K562 (cell line): ENCODE results near the gene BRAF. TPM values are rescaled to one million over a fixed set of nuclear protein-coding genes. Genes with fewer than 3 reads are reported as not detected.

ENCODE experiments used
- ATAC-seq: fragments of 200-7000 bp; cut with Tn5 transposase; 3 replicates; pipeline ENCODE4 v1.9.1; 2020; ENCODE audit warnings: moderate library complexity
- BruUV-seq: library from RNA; stranded (reverse); fragments of 400-500 nt; replicated peaks from 2 replicates; lab custom pipeline; 2021; lab: Mats Ljungman, UMichigan
- CTCF ChIA-PET: fragments of 300-600 bp; formaldehyde crosslinking; extraction: SDS; loops from one replicate; lab custom pipeline; 2021; ENCODE audit warnings: low intra/inter-chr PET ratio; lab: Yijun Ruan, JAX
- POLR2A ChIA-PET: fragments of 300-600, 350-650 bp; sonication (Branson Sonifier 250); formaldehyde crosslinking; extraction: SDS; loops from one replicate; lab custom pipeline; 2021; ENCODE audit warnings: antibody characterized with exemption, inconsistent platforms; lab: Yijun Ruan, JAX
- DNase-seq, 4 experiments: peaks; one replicate each; pipeline versions ENCODE4 v3.0.0 to v3.0.0-alpha.2; 2011 to 2018; ENCODE audit warnings: low spot score in 3 of 4, mixed read lengths in 3 of 4; ENCODE audit errors: extremely low read depth in 1 of 4
- FAIRE-seq: peaks from 2 replicates; lab custom pipeline; 2011; peaks lifted over from hg19 to GRCh38; lab: Jason Lieb, UNC
- H2AFZ ChIP-seq: 2 replicates; pipeline ENCODE4 v1.6.0; 2011; ENCODE audit warnings: low read depth, low read length, control low read depth, inconsistent platforms
- H3K27ac ChIP-seq: fragments of 200-600 bp; 3 replicates; pipeline ENCODE4 v1.8.0; 2011; ENCODE audit warnings: low read depth, mild to moderate bottlenecking, control low read depth, inconsistent platforms, low read length, moderate library complexity, mixed read lengths; ENCODE audit errors: extremely low read depth
- H3K27me3 ChIP-seq, 2 experiments: fragments of 300-600 bp in 1 of 2; 2 replicates in 1 of 2; 3 replicates in 1 of 2; pipeline versions ENCODE4 v1.6.0 to v1.8.0; 2011; ENCODE audit warnings: inconsistent platforms in 2 of 2, low read length in 2 of 2, mild to moderate bottlenecking in 1 of 2, mixed read lengths in 1 of 2, moderate library complexity in 1 of 2; ENCODE audit not compliant: control insufficient read depth in 2 of 2, insufficient read depth in 2 of 2
- H3K36me3 ChIP-seq: fragments of 300-600 bp; 3 replicates; pipeline ENCODE4 v1.8.0; 2011; ENCODE audit warnings: mild to moderate bottlenecking, low read length, inconsistent platforms; ENCODE audit not compliant: control insufficient read depth, insufficient read depth
- H3K4me1 ChIP-seq, 2 experiments: fragments of 200-600 bp in 1 of 2; replicated peaks in 1 of 2; 2 replicates in 1 of 2; 3 replicates in 1 of 2; pipeline versions ENCODE4 v1.5.1 to v1.8.0; 2011; ENCODE audit warnings: inconsistent platforms in 2 of 2, low read length in 2 of 2, mild to moderate bottlenecking in 1 of 2, mixed read lengths in 1 of 2, moderate library complexity in 1 of 2; ENCODE audit not compliant: control insufficient read depth in 2 of 2, insufficient read depth in 2 of 2
- H3K4me2 ChIP-seq: 2 replicates; pipeline ENCODE4 v1.6.1; 2011; ENCODE audit warnings: low read length, control low read depth, inconsistent platforms, mixed read lengths; ENCODE audit not compliant: insufficient read depth
- H3K4me3 ChIP-seq: fragments of 200-600 bp; sonication (generic), shearing (Covaris generic); 2 replicates; pipeline ENCODE4 v1.5.1; 2016; ENCODE audit warnings: control low read depth, inconsistent platforms
- H3K79me2 ChIP-seq: fragments of 200-600 bp; 3 replicates; pipeline ENCODE4 v1.8.0; 2011; ENCODE audit warnings: low read length, inconsistent platforms; ENCODE audit not compliant: control insufficient read depth, insufficient read depth
- H3K9ac ChIP-seq, 2 experiments: 2 replicates each; pipeline versions ENCODE4 v1.6.0 to v1.6.1; 2011; ENCODE audit warnings: low read depth in 2 of 2, low read length in 2 of 2, control low read depth in 1 of 2, inconsistent platforms in 1 of 2, mild to moderate bottlenecking in 1 of 2, mixed read lengths in 1 of 2; ENCODE audit not compliant: insufficient read depth in 1 of 2
- H3K9me1 ChIP-seq: one replicate; pipeline ENCODE4 v1.6.0; 2011; ENCODE audit warnings: inconsistent platforms, mild to moderate bottlenecking, low read length, moderate library complexity; ENCODE audit not compliant: control insufficient read depth, insufficient read depth
- H3K9me3 ChIP-seq: replicated peaks from 2 replicates; pipeline ENCODE4 v1.5.1; 2011; ENCODE audit warnings: low read depth, low read length, inconsistent platforms; ENCODE audit not compliant: control insufficient read depth, insufficient read depth
- H4K20me1 ChIP-seq: replicated peaks from 2 replicates; pipeline ENCODE4 v1.6.1; 2011; ENCODE audit warnings: low read length, inconsistent platforms, mixed read lengths; ENCODE audit not compliant: control insufficient read depth, insufficient read depth
- CBX3 ChIP-seq, 2 experiments: IDR thresholded peaks; 1 replicate in 1 of 2; 2 replicates in 1 of 2; pipeline ENCODE4 v1.6.1; 2012; ENCODE audit warnings: inconsistent platforms in 2 of 2, low read length in 2 of 2, borderline replicate concordance in 1 of 2, control low read depth in 1 of 2
- CEBPB ChIP-seq: fragments of 450-650 bp; IDR thresholded peaks from 2 replicates; pipeline ENCODE4 v1.6.1; 2016; ENCODE audit warnings: missing genetic modification characterization, missing compliant biosample characterization
- ELK1 ChIP-seq: sonication (generic); formaldehyde crosslinking; IDR thresholded peaks from 2 replicates; pipeline ENCODE4 v1.8.1; 2022; ENCODE audit warnings: missing genetic modification reagents
- GATAD2A ChIP-seq: fragments of 450-650 bp; IDR thresholded peaks from 2 replicates; pipeline ENCODE4 v1.6.1; 2017
- HNRNPK ChIP-seq: fragments of 200-400 bp; formaldehyde crosslinking; IDR thresholded peaks from one replicate; pipeline ENCODE4 v1.6.1; 2018; ENCODE audit warnings: mild to moderate bottlenecking, low read depth, low read length; ENCODE audit not compliant: poor library complexity, severe bottlenecking
- MCM7 ChIP-seq, 2 experiments: fragments of 450-650 bp; IDR thresholded peaks; 2 replicates each; pipeline ENCODE4 v1.6.1; 2016 to 2018
- SMAD3 ChIP-seq: fragments of 450-650 bp; formaldehyde crosslinking; conservative IDR thresholded peaks from 2 replicates; pipeline ENCODE4 v1.4.0; 2020; ENCODE audit warnings: mild to moderate bottlenecking
- SNRNP70 ChIP-seq: fragments of 200-400 bp; formaldehyde crosslinking; optimal IDR thresholded peaks from 2 replicates; pipeline ENCODE3; 2017; ENCODE audit warnings: low read depth, low read length
- ZNF589 ChIP-seq: fragments of 200-800 bp; sonication (Bioruptor generic); IDR thresholded peaks from 2 replicates; pipeline ENCODE4 v1.6.1; 2016; ENCODE audit warnings: low read depth, missing genetic modification characterization, missing compliant biosample characterization
- ZNF75A ChIP-seq: fragments of 450-650 bp; formaldehyde crosslinking; IDR thresholded peaks from 2 replicates; pipeline ENCODE4 v1.4.0; 2020; ENCODE audit warnings: mild to moderate bottlenecking
- WGBS: fragments of 100-300 bp; shearing (Covaris generic); methylation state at CpG from one replicate; pipeline ENCODE4 v1.1.6; 2016; ENCODE audit warnings: low coverage, mixed read lengths; ENCODE audit not compliant: insufficient coverage; ENCODE audit errors: missing lambda C conversion rate; 5-methylcytosine and 5-hydroxymethylcytosine counted together
- in situ Hi-C: fragments of 300-500 bp; cut with MboI; formaldehyde crosslinking; loops from 4 replicates; pipeline ENCODE4 v1.15.0; 2018; ENCODE audit warnings: inconsistent platforms, mixed read lengths
- intact Hi-C: fragments of 100-400 bp; cut with micrococcal nuclease; formaldehyde crosslinking; loops from 2 replicates; pipeline ENCODE4 v1.14.2; 2022
- polyA plus RNA-seq, 8 experiments: library from polyadenylated mRNA; depleted of rRNA in 4 of 8; stranded (reverse) in 5 of 8; unstranded in 3 of 8; fragments of >200 nt; fragmentation: Nextera tagmentation in 2 of 8; fragmentation: Illumina TruSeq in 1 of 8; extraction: Ambion mirVana in 2 of 8; extraction: Trizol in 1 of 8; gene quantifications; 2 replicates each; pipeline versions ENCODE4 v1.2.1 to v1.2.3, GENCODE V29; 2011 to 2014; ENCODE audit warnings: inconsistent platforms in 1 of 8, missing spikeins in 1 of 8
- total RNA-seq, 7 experiments: library from RNA; depleted of rRNA in 6 of 7; stranded (reverse); fragments of >200 nt in 6 of 7; fragmentation: Illumina TruSeq in 2 of 7; extraction: Trizol in 2 of 7; gene quantifications; 2 replicates each; pipeline versions ENCODE4 v1.2.1 to v1.2.3, GENCODE V29; 2011 to 2021; ENCODE audit warnings: low replicate concordance in 1 of 7
- TF ChIP-seq, protein P1 (sequence below): fragments of 450-650 bp; IDR thresholded peaks from 2 replicates; pipeline ENCODE4 v1.6.1; 2018; ENCODE audit warnings: mild to moderate bottlenecking, low read depth; ENCODE audit not compliant: partially characterized antibody

The BRAF gene
- total and polyA plus RNA-seq, 9 of the 15 experiments (the other 6 are each of a cell fraction or from before 2014, with no cell fraction given): 3.6 to 38.3 (median 21.9) TPM

- TF ChIP-seq SNRNP70 (no peak), MCM7 (IDR thresholded peaks at IDR 0.05) (no peak)
Measured at GRCh38 chr7:140722254-140722653, 202.5 kb downstream of the BRAF start (continued).

DNA sequence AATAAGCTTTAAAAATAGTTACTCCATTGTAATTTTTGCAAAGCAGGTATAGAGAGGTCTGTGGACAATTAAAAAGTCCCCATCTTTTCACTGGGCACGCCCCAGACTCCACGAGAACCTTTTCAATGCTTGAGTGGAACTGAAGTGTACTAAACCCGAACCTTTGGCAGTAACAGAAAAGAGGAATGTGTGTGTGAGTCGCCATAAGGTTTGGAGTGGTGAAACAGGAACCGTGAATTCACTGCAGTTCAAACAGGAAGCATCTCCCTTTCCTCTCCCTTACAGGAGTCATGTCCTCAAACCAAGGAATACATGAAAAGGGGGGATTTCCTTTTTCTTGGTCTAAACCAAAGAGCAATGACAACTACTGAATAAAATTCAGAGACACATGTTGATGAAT, 205.0 kb downstream of the BRAF start:
- ATAC-seq (no peak; the same call in 2 of the 3 replicates), FAIRE-seq (no peak), DNase-seq (no peak)
- no peaks in the 10 kb centered on the region for H3K9me3 ChIP-seq
- intact Hi-C loops: no loop called here
- 77% methylated on average over 5 of the region's 5 CpGs for WGBS
- H3K9me1 ChIP-seq: no peaks in the 10 kb centered on the region
- in situ Hi-C loops: no loop called here
- POLR2A ChIA-PET: interaction anchor here (1.2 kb wide), 1 partner anchor 23 kb away, joined by 3 read pairs; the partner anchor contains the start of gene NDUFB2
- no peaks in the 10 kb centered on the region for H4K20me1 ChIP-seq
- H3K27ac ChIP-seq: no peak overlapping the region
- H3K4me1 ChIP-seq: no peaks in the 10 kb centered on the region
- peaks cover 4% of the 10 kb centered on the region; the same call in 2 of the 3 replicates for H3K36me3 ChIP-seq
- no TSS peak for BruUV-seq
- no peak overlapping the region for H3K4me3 ChIP-seq
- no peak overlapping the region for H2AFZ ChIP-seq
- CTCF ChIA-PET: no interaction called here
- no peaks in the 10 kb centered on the region for H3K27me3 ChIP-seq
- no peaks in the 10 kb centered on the region for H3K79me2 ChIP-seq
- H3K4me2 ChIP-seq: no peak overlapping the region
- H3K9ac ChIP-seq: no peak overlapping the region
- TF ChIP-seq ZNF75A (CRISPR knock-in tag) (no peak), CBX3 (IDR thresholded peaks at IDR 0.05; ENCODE audit: borderline replicate concordance in 1 of 2, low read length in 2 of 2) (no peak), GATAD2A (no peak), ZNF589 (CRISPR knock-in tag) (no peak), ELK1 (CRISPR knock-in tag) (no peak), SMAD3 (CRISPR knock-in tag) (no peak), CEBPB (tag) (no peak), HNRNPK (no peak)
- TF ChIP-seq, protein P1, sequence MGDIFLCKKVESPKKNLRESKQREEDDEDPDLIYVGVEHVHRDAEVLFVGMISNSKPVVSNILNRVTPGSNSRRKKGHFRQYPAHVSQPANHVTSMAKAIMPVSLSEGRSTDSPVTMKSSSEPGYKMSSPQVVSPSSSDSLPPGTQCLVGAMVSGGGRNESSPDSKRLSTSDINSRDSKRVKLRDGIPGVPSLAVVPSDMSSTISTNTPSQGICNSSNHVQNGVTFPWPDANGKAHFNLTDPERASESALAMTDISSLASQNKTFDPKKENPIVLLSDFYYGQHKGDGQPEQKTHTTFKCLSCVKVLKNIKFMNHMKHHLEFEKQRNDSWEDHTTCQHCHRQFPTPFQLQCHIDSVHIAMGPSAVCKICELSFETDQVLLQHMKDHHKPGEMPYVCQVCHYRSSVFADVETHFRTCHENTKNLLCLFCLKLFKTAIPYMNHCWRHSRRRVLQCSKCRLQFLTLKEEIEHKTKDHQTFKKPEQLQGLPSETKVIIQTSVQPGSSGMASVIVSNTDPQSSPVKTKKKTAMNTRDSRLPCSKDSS: no peak
